Mononuclear cell (primary cell): ENCODE measurements around the gene SLC7A8. TPM values are rescaled to one million over a fixed set of nuclear protein-coding genes. Genes with fewer than 3 reads are reported as not detected.
"Not testable (repeated sequence)": the region's sequence is repeated elsewhere in the genome, so short reads cannot be mapped to it uniquely, and the experiment has no call there.

Source experiments
- H3K27me3 ChIP-seq: 2 replicates; pipeline ENCODE4 v1.6.0; 2011; ENCODE audit warnings: low read length, control low read depth; ENCODE audit not compliant: insufficient read depth
- H3K4me1 ChIP-seq: 2 replicates; pipeline ENCODE4 v1.5.1; 2011; ENCODE audit warnings: mild to moderate bottlenecking, low read length, control low read depth; ENCODE audit not compliant: insufficient read depth
- H3K4me3 ChIP-seq: 2 replicates; pipeline ENCODE4 v1.5.1; 2011; ENCODE audit warnings: mild to moderate bottlenecking, low read length, moderate library complexity
- H3K9me3 ChIP-seq: 2 replicates; pipeline ENCODE4 v1.5.1; 2011; ENCODE audit warnings: low read depth, mild to moderate bottlenecking, control low read depth, low read length
- total RNA-seq: library from RNA; depleted of rRNA; stranded (reverse); fragments of >200 nt; gene quantifications from one replicate; pipeline ENCODE4 v1.2.3, GENCODE V29; 2012

Gene SLC7A8
- total RNA-seq: 0.21 TPM

- H3K9me3 ChIP-seq: no peaks in the 10 kb centered on the region
- H3K27me3 ChIP-seq: peaks cover 13% of the 10 kb centered on the region
- H3K4me1 ChIP-seq: peaks cover 34% of the 10 kb centered on the region
- peak within 1 kb of the TSS; percentile 33 for H3K4me3 ChIP-seq
Observed at GRCh38 chr14:23183479-23183878, at the start of gene SLC7A8. Gene SLC7A8 (minus strand): TSS chr14:23183660. CDS start chr14:23182914, 746 bp downstream.

- H3K4me1 ChIP-seq, H3K9me3 ChIP-seq, H3K4me3 ChIP-seq, H3K27me3 ChIP-seq: not testable (repeated sequence)
Observed at GRCh38 chr14:23232241-23232808, 48.9 kb upstream of the SLC7A8 start.

GRCh38 chr14:23228812-23229211, 45.4 kb upstream of the SLC7A8 start:
- H3K4me3 ChIP-seq: no peak overlapping the region
- H3K27me3 ChIP-seq: no peaks in the 10 kb centered on the region
- H3K4me1 ChIP-seq: peaks cover 10% of the 10 kb centered on the region
- H3K9me3 ChIP-seq: no peaks in the 10 kb centered on the region

GRCh38 chr14:23227566-23227965, 44.1 kb upstream of the SLC7A8 start:
- Histone ChIP-seq H3K27me3 (no peaks in the 10 kb centered on the region), H3K4me3 (no peak overlapping the region), H3K4me1 (peaks cover 10% of the 10 kb centered on the region), H3K9me3 (no peaks in the 10 kb centered on the region)

GRCh38 chr14:23224958-23225357, 41.5 kb upstream of the SLC7A8 start:
- not testable (repeated sequence) for H3K9me3 ChIP-seq, H3K4me1 ChIP-seq, H3K4me3 ChIP-seq, H3K27me3 ChIP-seq

- H3K4me1 ChIP-seq: no peaks in the 10 kb centered on the region
- H3K9me3 ChIP-seq: no peaks in the 10 kb centered on the region
- H3K4me3 ChIP-seq: no peak overlapping the region
- H3K27me3 ChIP-seq: no peaks in the 10 kb centered on the region
Observed at GRCh38 chr14:23219075-23219474, 35.6 kb upstream of the SLC7A8 start.

- H3K4me3 ChIP-seq: no peak overlapping the region
- no peaks in the 10 kb centered on the region for H3K9me3 ChIP-seq
- H3K4me1 ChIP-seq: no peaks in the 10 kb centered on the region
- H3K27me3 ChIP-seq: peaks cover 3% of the 10 kb centered on the region
Observed at GRCh38 chr14:23217032-23218020, 33.9 kb upstream of the SLC7A8 start.

GRCh38 chr14:23215421-23215820, 32.0 kb upstream of the SLC7A8 start:
- no peaks in the 10 kb centered on the region for H3K4me1 ChIP-seq
- peaks cover 3% of the 10 kb centered on the region for H3K27me3 ChIP-seq
- no peaks in the 10 kb centered on the region for H3K9me3 ChIP-seq
- H3K4me3 ChIP-seq: no peak overlapping the region

GRCh38 chr14:23209651-23210423, 26.4 kb upstream of the SLC7A8 start:
- Histone ChIP-seq H3K4me3 (no peak overlapping the region), H3K27me3 (peaks cover 3% of the 10 kb centered on the region), H3K4me1 (no peaks in the 10 kb centered on the region), H3K9me3 (no peaks in the 10 kb centered on the region)

- no peaks in the 10 kb centered on the region for H3K27me3 ChIP-seq
- no peak overlapping the region for H3K4me3 ChIP-seq
Observed at GRCh38 chr14:23208324-23208723, 24.9 kb upstream of the SLC7A8 start.

GRCh38 chr14:23207146-23207540, 23.7 kb upstream of the SLC7A8 start:
- Histone ChIP-seq H3K4me3 (no peak overlapping the region), H3K9me3 (no peaks in the 10 kb centered on the region), H3K27me3 (no peaks in the 10 kb centered on the region), H3K4me1 (no peaks in the 10 kb centered on the region)

More at GRCh38 chr14:23208324-23208723, 24.9 kb upstream of the SLC7A8 start:
- Histone ChIP-seq H3K4me1 (no peaks in the 10 kb centered on the region), H3K9me3 (no peaks in the 10 kb centered on the region)

GRCh38 chr14:23206422-23207145, 23.1 kb upstream of the SLC7A8 start:
- H3K27me3 ChIP-seq: no peaks in the 10 kb centered on the region
- no peaks in the 10 kb centered on the region for H3K4me1 ChIP-seq
- H3K9me3 ChIP-seq: no peaks in the 10 kb centered on the region
- no peak overlapping the region for H3K4me3 ChIP-seq

GRCh38 chr14:23202001-23202400, 18.5 kb upstream of the SLC7A8 start:
- H3K4me1 ChIP-seq: no peaks in the 10 kb centered on the region
- H3K4me3 ChIP-seq: no peak overlapping the region
- H3K9me3 ChIP-seq: no peaks in the 10 kb centered on the region
- no peaks in the 10 kb centered on the region for H3K27me3 ChIP-seq

- not testable (repeated sequence) for H3K4me3 ChIP-seq, H3K4me1 ChIP-seq, H3K27me3 ChIP-seq, H3K9me3 ChIP-seq
Observed at GRCh38 chr14:23199141-23199540, 15.7 kb upstream of the SLC7A8 start.
